A673 (cell line): ENCODE measurements around the gene YJEFN3.

Experiments
- EZH2 ChIP-seq: fragments of 200-600 bp; sonication (generic); IDR thresholded peaks from 2 replicates; pipeline ENCODE4 v1.6.1; 2017; ENCODE audit warnings: borderline replicate concordance, low read depth, mild to moderate bottlenecking, mixed read lengths, antibody characterized with exemption, low read length; ENCODE audit not compliant: poor library complexity, severe bottlenecking
- TF ChIP-seq, protein P1 (sequence below): fragments of 300-800, 200-600 bp; sonication (generic); conservative IDR thresholded peaks from 2 replicates; pipeline ENCODE4 v1.5.1; 2017; ENCODE audit warnings: low read depth, mild to moderate bottlenecking, antibody characterized with exemption, low read length, moderate library complexity, mixed read lengths

DNA sequence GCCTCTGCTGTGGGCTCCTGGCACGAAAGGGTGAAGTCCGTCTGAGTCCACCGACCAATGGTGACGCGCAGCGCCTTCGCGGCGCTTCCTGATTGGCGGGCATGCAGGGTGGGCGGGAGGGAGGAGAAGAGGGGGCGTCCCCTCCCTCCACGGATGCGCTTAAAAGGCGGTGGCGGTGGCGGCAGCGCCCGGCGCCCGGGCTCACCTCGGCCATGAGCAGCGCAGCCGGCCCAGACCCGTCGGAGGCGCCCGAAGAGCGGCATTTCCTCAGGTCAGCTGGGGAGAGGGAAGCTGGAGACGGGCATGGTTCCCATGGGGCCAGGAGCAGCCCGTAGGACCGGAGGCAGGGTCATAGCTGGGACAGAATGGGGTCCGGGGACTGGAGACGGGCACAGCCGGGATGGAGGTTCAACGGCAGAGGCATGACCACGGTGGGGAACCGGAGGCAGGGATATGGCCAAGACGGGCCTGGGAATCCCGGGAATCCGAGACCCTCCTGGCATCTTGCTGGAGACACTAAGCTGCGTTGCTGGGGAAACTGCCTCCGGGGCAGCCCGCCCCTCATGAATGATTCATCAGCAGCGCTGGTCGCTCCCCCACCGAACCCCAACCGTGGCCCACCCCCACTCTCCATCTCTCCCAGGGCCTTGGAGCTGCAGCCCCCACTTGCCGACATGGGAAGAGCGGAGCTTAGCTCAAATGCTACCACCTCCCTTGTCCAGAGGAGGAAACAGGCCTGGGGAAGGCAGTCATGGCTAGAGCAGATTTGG lies at the start of gene YJEFN3:
- TF ChIP-seq, protein P1, sequence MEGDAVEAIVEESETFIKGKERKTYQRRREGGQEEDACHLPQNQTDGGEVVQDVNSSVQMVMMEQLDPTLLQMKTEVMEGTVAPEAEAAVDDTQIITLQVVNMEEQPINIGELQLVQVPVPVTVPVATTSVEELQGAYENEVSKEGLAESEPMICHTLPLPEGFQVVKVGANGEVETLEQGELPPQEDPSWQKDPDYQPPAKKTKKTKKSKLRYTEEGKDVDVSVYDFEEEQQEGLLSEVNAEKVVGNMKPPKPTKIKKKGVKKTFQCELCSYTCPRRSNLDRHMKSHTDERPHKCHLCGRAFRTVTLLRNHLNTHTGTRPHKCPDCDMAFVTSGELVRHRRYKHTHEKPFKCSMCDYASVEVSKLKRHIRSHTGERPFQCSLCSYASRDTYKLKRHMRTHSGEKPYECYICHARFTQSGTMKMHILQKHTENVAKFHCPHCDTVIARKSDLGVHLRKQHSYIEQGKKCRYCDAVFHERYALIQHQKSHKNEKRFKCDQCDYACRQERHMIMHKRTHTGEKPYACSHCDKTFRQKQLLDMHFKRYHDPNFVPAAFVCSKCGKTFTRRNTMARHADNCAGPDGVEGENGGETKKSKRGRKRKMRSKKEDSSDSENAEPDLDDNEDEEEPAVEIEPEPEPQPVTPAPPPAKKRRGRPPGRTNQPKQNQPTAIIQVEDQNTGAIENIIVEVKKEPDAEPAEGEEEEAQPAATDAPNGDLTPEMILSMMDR = no peak
- TF ChIP-seq EZH2 = no peak
